Activated CD4-positive, CD25-positive, alpha-beta regulatory T cell (primary cell): ENCODE measurements around the gene ZFP36L1.

Experiments
- DNase-seq, 4 experiments: peaks; one replicate each; lab custom pipeline; 2025; lab: John Stamatoyannopoulos, UW

Gene ZFP36L1

DNA sequence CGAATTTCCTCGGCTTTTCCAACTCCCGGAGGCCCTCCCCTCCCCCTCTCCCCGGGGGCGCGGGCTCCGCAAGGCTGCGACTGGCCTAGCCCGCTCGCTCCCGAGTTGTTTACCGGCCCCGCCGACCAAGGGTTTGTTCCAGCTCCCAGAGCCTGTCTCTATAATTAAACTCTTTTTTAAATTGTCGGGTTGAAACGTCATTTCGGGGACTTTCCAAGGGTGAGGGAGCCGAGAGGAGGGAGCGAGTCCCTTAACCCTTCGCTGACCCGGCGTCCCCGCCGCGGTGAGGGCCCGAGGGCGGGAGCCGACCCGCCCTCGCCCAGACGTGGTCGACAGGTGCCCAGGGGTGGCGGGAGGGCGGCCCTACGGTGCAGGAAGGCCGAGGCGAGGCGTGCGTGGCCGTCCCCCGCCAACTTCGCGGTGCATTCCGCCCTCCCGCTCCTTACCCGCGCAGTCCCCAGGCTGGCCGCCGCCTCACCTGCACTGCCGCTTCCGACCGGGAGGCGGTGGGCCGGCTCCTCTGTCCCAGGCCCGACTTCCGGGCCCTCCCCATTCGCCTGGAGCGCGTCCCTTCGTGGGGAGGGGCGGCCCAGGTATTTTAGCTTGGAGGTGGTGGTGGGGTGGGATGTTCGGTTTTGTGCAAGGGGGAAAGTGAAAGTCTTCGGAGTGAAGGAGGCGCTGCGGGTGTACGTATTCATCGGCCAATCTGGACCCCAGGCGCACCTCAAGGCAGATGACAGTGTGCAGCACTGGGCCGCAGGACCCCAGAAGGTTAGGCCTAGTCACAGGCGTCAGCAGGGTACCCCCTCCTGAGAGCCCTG lies 2.9 kb upstream of the ZFP36L1 start:
- DNase-seq = peak; percentile 58 to 66 (median 62)

DNA sequence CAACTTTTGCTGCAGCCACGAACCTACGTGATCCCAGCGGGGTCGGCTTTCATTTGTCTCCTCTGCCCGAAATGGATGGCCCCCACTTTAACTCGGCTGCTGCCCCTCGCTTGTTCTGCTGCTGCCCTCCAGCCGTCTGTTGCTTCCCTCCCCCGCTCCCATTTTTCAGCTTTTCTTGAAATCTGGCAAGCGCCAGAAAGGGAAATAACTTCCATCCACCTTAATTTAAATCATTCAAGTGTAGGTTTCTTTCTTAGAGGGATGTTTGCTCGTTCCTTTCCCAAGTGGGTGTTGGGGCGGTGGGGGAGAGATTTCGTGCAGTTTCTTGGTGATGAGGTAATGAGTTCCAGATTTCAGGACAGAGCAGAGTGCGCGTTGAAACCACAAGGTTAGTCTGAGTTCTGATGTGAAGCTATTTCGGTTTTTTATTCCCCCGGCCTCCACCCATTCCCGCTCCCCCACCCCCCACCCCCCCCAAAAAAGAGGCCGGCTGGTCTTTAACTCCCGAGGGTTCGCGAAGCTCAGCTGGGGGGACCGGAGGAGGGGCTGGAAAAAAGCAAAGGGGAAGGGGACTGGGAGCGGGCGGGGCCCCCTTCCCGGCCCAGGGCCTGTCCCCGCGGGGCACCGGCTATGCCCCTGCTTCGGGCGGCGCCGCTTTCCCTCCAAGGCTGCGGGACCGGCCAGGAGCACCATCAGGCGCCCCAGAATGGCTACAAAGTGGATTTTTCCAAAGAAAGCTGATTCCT lies 2.2 kb upstream of the ZFP36L1 start:
- no peak for DNase-seq

DNA sequence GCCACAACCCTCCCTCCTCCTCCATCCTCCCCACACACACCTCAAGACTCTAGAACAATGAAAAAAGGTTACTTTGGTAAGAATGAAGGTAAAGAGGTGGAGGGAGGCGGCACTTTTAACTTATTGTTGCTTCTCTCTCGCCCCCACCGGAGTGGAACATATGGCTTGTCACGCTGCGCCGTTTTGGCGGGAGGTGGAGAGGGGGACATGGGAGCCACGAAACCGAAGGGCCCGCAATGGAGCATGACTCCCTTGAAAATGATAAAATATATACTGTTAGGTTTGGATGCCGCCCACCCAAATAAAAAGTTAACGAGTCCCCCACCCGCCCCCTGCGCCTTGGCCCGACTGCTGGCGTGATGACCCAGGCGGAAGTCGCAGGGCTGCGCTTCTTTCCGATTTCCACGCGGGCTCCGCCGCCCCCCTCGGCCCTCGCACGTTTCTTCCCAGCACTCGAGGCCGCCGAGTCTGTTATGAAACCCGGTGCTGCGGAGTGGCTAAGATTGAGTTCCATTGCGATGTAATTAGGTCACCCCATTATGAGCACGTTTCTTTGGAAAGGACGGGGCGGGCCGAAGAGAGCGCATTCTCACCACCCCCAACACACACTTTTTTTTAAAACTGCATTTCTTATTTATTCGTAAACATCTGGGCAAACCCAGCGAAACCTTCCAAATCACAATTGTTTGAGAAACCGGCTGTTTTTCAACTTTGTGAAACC lies 1.4 kb upstream of the ZFP36L1 start:
- DNase-seq = peak; percentile 62 to 70 (median 68)

DNA sequence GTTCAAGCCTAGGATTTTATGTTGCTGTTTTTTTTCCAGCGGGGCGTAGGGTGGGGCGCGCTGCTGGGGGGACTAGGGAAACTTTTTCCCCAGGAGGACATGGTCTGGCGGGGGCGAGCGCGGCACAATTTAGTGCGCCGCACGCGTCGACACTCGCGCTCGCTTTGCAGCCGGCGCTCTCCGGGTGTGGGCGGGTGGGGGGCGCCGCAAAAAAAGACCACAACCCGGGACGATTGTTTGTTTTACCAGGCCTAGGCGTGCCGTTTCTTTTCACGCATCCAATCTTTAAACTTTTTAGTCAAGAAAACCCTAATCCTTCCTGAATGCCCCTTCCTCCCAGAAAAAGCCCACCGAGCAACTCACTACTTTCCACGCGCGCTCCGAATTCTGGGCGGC lies 865 bp upstream of the ZFP36L1 start:
- DNase-seq = peak in 1 of 4 experiments; percentile 52

DNA sequence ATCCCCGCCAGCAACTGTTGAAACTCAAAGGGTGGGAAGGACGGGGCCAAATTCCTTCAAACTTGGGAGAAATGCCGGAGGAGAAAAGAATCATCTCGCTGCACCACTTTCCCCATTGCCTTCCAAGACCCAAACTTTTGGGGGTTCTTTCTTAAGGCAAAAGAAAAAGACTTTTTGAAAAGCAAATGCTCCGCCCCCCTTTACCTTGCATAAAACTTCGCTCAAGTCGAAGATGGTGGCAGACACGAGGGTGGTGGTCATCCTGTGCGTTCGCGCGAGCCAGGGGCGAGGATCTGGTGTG lies 239 bp downstream of the ZFP36L1 start:
- DNase-seq = no peak

DNA sequence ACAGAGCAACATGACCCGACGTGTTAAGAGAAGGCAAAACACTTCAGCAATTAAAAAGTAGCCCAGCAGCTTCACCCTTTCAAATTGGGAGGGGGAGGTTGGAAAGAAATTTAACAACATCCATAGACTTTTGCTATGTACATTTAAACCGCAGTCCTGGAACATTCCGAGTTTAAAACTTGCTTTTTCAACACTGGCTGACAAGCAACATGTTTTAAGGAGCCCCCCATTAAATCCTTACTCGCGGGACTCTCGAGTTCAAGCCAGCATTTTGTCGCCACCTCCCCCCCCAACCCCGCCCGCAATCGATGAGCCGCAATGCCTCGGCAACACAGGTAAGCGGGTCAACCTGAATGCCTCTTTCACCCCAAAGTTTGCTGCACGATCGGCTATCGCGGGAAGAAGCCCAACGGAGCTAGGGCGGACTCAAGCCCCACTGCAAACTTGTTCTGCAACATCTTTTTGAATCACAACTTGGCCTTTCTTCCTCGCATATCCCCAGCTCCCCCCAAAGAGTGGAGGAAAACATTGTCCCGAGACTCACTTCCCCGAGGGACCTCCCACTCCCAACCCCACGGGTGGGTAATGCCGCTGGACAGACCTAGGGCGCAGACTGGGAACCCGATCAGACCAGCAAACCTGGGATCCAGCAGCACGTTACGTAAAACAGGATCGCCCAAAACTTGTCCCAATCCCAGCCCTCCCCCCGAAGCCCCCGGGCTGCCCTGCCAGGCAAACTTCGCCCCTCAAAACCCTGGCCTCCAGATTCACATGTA lies 777 bp downstream of the ZFP36L1 start:
- no peak for DNase-seq

DNA sequence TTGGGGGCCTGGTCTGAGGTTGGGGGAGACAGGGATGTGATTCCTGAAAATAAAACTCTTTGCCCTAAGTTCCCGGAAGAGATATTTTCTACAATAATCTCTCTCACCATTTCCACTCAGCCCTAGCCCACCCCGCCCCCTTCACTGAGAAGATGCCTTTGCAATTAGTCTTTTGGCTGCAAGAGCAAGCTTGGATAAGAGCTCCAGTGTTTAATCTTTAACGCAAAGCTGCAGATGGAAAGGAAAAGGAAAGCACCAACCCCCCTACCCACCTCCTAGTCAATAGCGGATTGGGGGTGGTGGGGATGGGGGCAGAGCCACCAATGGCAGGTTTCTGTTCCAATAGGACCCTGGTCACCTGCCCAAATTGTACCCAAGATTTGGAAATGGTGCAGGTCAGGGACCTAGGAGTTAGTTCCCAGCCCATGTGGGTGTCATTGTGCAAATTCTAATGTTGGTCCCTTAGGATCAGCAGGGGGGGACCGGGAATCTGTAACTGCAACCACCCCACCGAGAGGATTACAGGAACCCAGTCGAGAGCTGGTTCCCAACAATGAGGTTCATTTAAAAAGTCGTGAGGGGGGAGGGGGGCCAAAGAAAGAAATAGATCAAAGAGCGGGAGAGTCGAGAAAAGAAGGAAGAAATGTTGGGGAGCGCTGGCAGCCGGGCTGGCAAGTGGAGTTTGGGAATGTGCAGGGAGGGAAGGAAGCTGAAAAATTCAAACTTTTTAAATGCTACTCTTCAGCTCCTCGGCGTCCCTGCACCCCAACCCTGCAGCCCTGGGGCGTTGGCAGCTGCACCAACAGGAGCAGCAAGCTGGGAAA lies 1.6 kb downstream of the ZFP36L1 start:
- no peak for DNase-seq

DNA sequence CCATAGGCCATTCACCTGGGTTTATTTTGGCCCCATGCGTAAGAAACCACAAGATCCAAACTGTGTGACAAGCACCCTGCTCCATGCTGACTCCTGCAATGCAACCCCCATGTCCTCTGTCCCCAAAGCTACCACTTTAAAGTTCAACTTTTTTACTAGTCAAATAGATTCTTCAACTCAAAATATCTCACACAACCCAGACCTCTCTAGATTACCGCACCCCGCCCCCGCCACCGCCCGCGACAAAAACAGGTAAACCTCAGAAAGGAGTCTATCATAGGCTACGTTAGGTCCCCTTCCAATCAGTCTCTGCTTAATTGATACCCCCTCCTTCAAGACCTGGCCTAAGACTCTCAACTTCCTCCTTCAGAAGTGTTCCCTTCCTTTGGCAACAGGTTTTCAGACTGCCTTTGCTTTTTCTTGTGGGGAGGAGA lies 2.2 kb downstream of the ZFP36L1 start:
- DNase-seq = peak in 3 of 4 experiments; percentile 17 to 52 (median 31)

DNA sequence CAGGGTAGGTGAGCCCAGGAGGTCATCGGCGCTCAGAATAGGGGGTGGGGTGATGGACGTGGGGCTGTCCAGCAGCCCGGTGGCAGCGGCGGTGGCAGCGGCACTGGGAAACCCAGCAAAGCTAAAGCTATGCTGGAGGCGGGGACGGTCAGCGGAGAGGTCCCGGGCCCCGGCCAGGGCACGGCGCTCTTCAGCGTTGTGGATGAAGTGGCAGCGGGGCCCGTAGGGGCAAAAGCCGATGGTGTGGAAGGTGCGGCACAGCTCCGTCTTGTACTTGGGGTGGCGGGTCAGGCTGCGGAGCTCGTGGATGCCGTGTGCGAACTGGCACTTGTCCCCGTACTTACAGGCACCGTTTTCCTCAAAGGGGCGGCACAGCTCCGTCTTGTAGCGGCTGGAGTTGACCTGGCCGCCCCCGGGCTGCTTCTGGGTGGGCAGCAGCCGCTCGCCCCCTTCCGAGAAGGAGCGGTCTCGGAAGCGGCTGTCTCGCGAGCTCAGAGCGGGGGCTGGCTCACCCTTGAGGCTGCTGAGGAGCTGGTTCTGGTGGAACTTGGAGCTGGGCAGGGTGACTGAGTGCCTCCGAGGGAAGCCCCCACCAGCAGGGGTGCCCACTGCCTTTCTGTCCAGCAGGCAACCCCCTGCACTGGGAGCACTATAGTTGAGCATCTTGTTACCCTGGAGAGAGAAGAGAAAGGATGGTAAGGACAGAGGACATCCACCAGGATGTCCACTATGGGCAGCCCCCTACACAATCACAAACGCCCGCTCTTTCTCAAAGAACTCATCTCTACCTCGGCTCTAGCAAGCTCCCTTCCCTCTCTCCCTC lies 2.8 kb downstream of the ZFP36L1 start:
- no peak for DNase-seq

DNA sequence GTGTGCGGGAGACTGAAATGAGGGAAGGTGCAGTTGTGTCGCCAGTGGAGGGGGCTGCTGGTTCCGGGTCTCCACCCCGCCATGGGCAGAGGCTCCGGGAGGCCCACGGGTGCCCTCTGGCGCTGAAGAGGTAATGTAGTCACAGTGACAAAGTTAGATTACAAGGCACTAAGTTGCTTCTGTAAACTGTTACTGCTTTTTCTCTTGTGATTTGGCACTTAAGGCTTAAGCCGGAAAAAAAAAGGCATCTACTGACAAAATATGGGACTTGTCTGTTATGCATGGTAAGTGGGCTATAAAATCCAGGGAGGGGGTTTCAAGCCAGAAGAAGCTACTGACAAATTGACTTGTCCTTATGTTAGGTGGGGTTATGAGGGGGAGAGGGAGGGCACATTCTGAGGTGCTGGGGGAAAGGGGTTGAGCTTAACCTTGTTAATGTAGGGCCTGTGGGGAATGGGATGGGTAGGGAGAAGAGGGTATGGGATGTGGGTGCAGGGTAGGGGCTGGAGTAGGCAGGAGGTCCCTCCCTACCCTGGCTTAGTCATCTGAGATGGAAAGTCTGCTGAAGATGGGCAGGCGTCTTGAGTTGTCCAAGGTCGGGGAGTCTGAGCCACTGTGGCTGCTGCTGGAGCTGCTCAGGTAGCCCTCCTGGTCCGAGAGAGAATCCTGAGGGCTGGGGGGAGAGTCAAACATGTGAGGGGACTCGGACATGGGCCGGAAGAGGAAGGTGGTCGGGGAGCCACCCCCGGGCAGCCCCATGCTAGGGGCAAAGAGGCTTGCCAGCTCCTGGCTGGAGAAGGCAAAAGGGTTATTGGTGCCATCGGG lies 3.7 kb downstream of the ZFP36L1 start:
- DNase-seq = peak; percentile 67 to 87 (median 79)

DNA sequence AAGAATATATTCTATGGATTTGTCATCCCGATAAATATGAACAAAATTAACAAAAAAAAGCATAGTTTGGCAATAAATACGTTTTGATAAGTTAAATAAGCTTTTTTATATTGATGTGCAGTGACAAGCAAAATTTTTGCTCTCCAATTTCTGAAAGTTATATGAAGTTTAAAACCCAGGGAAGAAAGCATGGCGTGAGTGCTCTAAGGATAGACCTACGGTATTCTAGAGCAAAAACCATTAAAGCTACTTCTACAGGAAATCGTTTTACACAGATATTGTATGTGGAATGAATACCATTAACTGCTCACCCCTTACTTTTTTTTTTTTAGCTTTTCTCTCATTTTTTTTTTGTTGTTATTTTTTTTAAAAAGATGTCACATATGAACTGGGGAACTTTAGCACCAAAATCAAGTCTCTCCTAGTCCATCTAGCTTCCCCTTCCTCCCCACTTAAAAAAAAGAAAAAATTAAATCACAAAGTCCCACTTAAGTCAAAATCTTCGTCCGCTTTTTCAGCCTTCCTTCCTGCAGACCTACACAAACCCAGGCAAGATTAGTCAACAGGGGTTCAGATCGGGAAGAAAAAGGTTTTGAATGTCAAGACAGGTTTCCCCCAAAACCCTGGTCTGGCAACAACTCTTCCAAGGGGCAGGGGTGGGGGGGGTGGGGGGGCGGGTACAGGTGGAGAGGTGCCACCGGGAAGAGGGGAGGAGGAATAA lies 4.4 kb downstream of the ZFP36L1 start:
- DNase-seq = no peak

DNA sequence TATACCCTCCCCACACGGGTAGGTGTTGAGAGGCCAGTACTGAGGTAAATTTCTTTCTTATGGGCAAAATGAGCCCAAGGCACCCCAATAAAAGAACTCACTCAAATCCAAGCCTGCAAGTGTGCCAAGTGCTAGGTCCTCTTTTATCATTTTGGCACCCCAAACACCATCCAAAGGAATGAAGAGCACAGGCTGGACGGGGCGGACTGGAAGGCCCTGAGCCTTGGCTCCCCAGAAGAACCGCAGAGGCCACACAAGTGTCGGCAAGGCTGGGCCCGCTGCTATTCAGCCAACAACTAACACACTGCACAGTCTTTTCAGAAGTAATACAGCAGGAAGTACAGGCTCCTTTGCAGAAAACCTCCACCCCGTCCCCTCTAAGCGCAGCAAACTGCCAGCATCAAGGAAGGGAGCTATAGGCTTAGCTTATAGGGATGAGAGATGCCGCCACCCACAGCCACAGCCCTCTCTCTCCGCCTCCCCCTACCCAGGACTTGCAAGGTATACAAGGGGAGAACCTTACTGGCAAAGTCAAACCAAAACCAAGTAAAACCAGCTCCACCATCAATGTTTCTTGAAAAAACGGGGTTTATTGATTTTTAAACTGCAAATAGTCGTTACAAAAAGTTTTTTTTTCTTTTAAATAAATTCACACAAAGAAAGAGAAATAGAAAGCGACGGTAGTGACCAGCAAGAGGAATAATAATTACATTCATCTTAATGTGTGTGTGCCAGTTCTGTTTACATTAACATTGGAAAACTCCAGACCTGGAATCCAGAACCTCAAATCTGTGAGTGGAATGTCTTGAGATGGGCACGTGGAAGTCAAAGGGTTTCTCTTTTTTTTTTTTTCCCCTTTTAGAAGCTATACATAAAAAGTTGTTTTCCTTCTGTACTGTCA lies 5.5 kb downstream of the ZFP36L1 start:
- DNase-seq = no peak

DNA sequence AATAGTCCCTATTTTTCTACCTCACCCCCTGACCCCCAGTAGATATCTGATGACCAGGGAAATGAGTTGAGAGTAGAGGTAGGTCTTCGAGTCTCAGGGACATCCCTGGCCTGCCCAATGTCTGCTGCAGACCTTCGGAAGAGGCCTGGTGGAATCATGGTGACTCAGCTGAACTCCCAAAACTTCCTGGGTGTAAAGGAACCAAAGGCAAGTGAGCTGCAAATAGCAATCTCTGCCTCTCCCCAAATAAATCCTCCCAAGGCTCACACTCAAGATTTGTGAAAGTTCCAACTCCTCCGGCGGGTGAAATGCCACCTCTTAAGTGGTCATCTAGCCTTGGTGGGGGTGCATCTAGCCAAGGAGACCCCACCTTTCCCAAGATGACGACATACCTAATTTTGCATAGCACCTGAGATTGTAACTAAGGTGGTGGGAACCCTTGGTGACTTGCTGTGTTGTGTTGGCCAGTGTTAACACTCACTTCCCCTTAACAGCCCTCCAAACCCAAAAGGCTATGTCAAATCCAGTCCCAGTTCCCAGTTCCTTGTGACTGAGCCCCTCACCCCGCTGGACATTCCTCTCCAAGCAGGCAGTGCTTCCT lies 6.3 kb downstream of the ZFP36L1 start:
- no peak for DNase-seq

DNA sequence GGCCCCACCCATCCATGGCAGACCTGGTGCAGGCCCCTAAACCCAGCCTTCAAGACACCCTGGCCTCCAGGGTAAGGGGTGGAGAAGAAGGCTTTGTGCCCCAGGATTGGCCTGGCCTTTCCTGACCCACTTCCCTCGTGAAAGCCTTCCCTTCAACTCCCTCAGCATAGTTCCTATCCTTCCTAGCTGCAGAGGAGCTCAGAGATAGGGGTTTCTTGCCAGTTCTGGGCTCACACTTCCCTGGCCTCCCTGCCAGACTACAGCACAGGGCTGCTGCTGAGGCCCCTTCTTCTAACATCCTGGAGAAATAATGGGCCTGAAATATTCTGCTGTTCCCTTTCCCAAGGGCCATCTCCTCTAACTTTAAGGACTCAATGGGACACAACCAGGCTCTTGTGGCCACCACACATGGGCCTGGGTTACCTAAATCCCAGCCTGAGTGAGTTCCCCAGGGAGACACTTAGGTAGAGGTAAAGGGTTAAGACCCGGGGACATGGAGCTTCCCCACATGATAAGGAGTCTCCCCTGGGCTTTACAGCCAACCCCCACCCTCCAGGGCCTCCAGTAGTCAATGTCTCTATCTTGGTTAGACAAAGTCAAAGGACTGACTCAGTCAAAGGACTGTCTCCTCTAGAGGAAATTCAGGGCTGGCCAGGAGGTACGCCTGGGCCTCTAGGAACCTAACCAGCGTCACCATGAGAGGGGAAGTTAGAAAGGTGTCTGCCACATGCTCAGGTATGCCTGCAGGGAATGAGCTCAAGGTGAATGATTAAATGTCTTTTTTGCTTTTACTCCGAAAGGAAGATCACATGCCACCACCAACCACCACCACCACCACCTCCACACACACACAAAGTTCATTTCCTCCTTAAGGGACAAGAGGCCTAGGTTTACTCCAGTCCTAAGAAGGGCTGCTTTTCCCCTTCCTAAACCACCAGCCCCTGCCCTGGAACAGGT lies 7.1 kb downstream of the ZFP36L1 start:
- DNase-seq = no peak

DNA sequence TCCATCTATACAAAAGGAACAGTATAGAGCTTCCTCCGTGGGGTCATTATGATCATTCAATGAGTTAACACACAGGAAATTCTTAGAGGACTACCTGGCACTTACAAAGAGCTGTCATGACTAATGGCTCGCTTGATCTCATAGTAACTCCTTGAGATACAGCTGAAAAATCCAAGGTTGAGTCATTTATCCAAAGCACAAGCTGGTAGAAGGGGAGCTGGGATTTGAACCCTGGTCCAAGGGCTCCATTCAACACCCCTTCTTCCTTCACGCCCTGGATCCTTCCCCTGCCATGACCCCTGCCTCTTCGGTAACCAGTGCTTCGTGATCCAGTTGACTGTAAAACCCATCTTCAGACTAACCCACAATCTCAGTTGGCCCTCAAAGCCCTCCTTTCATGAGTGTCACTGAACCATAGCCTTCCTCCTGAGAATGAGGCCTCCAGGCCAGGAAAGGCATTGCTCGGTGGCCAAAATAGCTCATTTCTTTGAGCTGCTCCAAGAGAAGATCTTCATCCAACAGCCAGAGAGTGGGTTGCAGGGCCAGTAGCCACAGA lies 7.8 kb downstream of the ZFP36L1 start:
- no peak for DNase-seq
